GM12864 (cell line): ENCODE data around the gene CACNB2.
A peak's percentile ranks its signal among the peaks of the same experiment; 100 is the strongest.

Experiments used
- DNase-seq: peaks from one replicate; pipeline ENCODE4 v3.0.0-alpha.2; 2011; ENCODE audit warnings: low read depth
- H3K4me3 ChIP-seq: 2 replicates; pipeline ENCODE4 v1.5.1; 2011; ENCODE audit warnings: mild to moderate bottlenecking, low read depth, low read length, control low read depth
- TF ChIP-seq, protein P1 (sequence below): IDR thresholded peaks from 2 replicates; pipeline ENCODE4 v1.5.1; 2011; ENCODE audit warnings: low read depth, mild to moderate bottlenecking, moderate library complexity, low read length, control low read depth, inconsistent platforms; ENCODE audit errors: missing control alignments

The CACNB2 gene

DNA sequence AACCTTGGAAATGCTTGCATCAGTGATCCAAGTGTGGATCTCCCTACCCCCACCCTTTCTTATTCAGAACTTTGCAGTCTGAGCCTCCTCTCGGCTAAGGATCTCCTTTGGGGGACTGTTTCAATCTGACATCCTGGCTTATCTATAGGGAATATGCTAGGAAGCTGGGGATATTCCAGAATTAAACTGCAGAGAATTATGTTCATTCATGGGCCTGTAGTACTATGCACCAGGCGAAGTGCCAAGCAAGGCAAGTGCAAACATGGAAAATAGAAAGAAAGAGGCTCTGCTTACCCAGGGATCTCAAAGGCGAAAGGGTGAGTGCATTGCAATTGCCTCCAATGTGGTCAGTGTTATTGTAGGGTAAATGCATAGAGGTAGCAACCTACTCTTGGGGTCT lies 96.5 kb downstream of the CACNB2 start:
- no peak for DNase-seq
- TF ChIP-seq, protein P1, sequence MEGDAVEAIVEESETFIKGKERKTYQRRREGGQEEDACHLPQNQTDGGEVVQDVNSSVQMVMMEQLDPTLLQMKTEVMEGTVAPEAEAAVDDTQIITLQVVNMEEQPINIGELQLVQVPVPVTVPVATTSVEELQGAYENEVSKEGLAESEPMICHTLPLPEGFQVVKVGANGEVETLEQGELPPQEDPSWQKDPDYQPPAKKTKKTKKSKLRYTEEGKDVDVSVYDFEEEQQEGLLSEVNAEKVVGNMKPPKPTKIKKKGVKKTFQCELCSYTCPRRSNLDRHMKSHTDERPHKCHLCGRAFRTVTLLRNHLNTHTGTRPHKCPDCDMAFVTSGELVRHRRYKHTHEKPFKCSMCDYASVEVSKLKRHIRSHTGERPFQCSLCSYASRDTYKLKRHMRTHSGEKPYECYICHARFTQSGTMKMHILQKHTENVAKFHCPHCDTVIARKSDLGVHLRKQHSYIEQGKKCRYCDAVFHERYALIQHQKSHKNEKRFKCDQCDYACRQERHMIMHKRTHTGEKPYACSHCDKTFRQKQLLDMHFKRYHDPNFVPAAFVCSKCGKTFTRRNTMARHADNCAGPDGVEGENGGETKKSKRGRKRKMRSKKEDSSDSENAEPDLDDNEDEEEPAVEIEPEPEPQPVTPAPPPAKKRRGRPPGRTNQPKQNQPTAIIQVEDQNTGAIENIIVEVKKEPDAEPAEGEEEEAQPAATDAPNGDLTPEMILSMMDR, result no peak
- H3K4me3 ChIP-seq, result no peak overlapping the region

DNA sequence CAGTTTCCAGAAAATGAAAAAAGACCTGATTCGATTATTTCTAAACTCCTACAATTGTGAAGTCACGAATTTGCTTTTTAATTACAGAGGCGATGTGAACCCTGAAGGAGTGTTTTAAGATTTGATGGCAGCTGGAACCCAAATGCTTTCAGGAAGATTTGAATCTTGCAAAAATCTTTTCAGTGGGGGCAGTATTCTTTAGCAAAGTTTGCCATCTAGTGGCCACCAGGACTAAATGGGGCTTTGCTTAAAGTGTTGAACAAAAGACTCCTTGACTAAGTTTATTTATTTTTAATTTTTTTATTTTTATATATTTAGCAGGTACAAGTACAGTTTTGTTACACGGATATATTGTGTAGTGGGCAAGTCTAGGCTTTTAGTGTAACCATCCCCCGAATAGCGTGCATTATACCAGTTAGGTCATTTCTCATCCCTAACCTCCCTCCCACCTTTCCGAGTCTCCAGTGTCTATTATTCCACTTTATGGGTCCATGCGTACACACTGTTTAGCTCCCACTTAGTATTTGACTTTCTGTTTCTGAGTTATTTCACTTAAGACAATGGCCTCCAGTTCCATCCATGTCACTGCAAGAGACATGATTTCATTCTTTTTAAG lies 98.8 kb downstream of the CACNB2 start:
- no peak for DNase-seq
- H3K4me3 ChIP-seq, result no peak overlapping the region
- TF ChIP-seq, protein P1, result peak; percentile 59

DNA sequence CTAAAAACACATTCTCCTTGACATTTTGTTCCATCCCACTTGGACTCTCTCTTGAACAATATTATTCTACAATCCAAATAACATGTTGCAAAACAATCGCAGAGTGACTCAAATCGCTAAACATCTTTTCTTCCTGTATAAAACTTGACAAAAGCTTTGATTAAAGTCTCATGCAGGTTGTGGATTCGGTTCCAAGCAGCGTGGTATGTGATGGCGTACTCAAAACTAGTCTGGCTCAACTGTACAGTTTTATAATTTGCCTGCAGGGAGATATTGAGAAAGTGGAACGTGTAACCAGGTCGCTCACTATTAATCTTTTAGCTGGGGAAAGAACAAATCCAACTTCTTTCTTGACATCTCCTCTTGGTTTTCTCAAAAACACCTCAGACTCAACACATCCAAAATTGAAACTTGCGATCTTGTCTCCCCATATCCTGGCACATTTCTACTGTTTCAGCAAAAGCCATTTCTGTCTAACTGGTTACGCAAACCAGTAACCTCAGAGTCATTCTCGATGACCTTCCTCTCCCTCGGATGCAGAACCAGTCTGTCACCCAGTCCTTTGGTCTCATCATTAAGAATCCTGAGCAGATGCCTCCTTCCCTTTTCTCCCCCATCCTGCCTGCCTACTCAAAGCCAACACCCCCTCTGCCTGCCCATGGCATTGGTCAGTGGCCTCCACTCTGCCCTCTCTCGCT lies 100.1 kb downstream of the CACNB2 start:
- H3K4me3 ChIP-seq, result no peak overlapping the region
- TF ChIP-seq, protein P1, result no peak
- DNase-seq, result no peak

DNA sequence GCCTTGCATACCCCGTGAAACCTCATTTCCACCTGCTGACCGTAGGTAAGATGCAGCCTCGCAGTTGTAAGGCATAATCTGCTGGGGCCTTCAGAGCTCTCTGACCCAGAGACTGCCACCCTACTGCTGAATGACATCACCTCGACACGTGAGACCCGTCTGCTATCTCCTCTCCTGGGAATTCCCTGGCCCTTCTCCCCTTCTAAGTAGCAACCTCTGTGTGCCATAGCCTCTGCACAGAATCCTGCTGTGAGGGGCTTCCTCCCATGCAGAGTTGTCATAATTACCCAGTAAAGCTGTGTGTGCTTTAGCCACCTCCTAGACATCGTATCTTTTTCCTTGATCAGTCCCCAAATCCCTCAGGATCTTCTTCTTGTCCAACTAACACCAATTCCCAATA lies 106.7 kb downstream of the CACNB2 start:
- TF ChIP-seq, protein P1, result no peak
- H3K4me3 ChIP-seq, result no peak overlapping the region
- no peak for DNase-seq

DNA sequence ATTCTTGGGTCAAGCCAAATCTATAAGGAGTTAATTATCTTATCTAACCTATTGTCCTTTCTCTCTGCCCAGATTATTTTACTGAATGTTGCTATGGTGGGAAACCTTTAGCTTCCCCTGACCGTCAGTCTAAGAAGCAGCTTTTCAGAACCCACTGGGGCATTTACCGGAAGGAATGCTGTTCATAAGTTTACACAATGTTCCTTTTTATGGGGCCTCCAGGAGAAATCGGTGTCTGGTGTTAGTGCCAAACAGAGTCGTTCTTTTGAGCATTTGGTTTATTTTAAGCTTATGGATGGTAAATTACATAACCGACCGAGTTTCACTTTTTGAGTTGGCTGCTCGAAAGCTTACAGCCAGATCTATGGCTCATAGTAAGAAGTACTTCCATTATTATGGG lies 111.9 kb downstream of the CACNB2 start:
- no peak for DNase-seq
- H3K4me3 ChIP-seq, result no peak overlapping the region
- TF ChIP-seq, protein P1, result no peak

DNA sequence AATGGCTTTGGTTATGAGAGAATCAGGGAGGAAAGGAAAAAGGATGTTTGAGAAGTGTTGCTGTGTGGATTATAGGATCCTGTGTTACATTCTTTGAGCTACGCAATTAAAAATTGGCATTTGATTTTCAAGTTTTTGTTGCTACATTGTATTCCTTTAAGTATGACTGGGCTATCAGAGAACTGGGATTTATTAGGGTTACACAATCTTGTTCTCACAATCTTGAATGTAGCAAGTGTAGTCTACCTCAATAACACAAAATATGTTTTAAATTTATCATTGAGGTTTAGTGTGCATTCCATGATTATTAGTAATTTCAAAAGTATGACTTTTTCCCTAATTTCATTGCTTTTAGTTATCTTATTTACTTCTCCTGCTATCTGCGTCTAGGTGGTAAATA lies 113.9 kb downstream of the CACNB2 start:
- no peak for DNase-seq
- H3K4me3 ChIP-seq, result no peak overlapping the region
- TF ChIP-seq, protein P1, result no peak

DNA sequence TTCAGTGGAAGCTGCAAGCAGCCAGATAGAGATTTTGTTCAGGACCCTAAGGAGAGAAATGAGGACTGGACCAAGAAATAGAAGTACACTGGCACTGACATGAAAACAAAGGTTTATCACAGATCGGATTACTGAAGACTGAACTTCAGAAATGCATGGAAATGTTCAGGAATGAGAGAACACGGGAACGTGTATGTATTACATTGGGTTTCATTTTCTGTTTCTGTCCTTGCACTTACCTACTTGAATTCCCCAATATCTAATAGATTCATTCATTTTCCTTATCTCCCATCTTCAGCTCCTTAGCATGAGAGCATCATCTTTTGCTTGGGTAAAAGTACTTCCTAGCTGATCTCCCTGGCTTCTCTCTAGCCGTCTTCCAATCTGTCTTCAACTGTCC lies 114.5 kb downstream of the CACNB2 start:
- H3K4me3 ChIP-seq, result no peak overlapping the region
- TF ChIP-seq, protein P1, result no peak
- DNase-seq, result no peak
